ENCODE data around the gene PTPRG. TPM values are rescaled to one million over a fixed set of nuclear protein-coding genes. Genes with fewer than 3 reads are reported as not detected.

PTPRG gene
- total RNA-seq, 1 experiment from 2014 or later = 0.74 TPM

DNA sequence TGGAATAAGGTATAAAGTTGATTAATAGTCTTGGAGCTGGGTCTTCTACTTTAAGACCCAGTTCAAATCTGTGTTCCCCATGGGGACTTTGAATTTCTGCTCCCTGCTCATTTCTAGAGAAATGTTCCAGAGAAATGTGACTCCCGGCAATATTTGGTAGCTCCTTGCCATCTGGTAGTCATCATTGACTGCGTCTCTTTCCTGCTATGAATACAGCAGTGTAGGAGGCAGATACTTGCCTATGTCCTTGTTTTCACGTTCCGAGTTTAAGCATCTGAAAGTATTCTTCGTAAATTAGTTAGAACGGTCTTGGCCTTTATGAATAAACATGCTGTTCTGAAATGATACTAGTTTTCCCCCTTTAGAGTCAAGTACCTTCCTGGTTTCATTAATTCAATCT lies 352.9 kb downstream of the PTPRG start:
- no TSS peak for BruUV-seq (replicated peaks)
- POLR2A ChIA-PET = no interaction called here
- no peaks in the 10 kb centered on the region for H3K4me1 ChIP-seq (ENCODE audit: control insufficient read depth, insufficient read depth, low read length)
- TF ChIP-seq POLR2AphosphoS5 (IDR thresholded peaks at IDR 0.05; ENCODE audit: low read depth, low read length) (no peak), REST (IDR thresholded peaks at IDR 0.05; ENCODE audit: insufficient read depth in 1 of 2, low read depth in 2 of 2, low read length in 1 of 2) (no peak), SIN3A (IDR thresholded peaks at IDR 0.05; ENCODE audit: borderline replicate concordance, insufficient read depth, low read depth, low read length) (no peak), TCF7L2 (IDR thresholded peaks at IDR 0.05; ENCODE audit: low read depth, low read length) (no peak), CTCF (IDR thresholded peaks at IDR 0.05) (no peak)
- H3K27ac ChIP-seq (ENCODE audit: low read length) = no peak overlapping the region
- H3K9me3 ChIP-seq (ENCODE audit: control insufficient read depth, insufficient read depth, low read depth, low read length) = no peaks in the 10 kb centered on the region
- no peak overlapping the region for H3K4me3 ChIP-seq (ENCODE audit: low read depth in 2 of 2, low read length in 2 of 2)
- CTCF ChIA-PET = no interaction called here
- no peaks in the 10 kb centered on the region for H3K36me3 ChIP-seq (ENCODE audit: control insufficient read depth, insufficient read depth, low read length)
- in situ Hi-C loops (cut with HindIII; ENCODE audit: low pct_unique_long_range_greater_than_20kb, low sequenced_read_pairs) (no loop called here), intact Hi-C loops (cut with micrococcal nuclease; ENCODE audit: unreplicated experiment) (no loop called here)
- no peak for DNase-seq (ENCODE audit: low read depth, low spot score)
- ATAC-seq = no peak
- no peaks in the 10 kb centered on the region for H3K27me3 ChIP-seq (ENCODE audit: control insufficient read depth, insufficient read depth, low read length)

GRCh38 chr3:61915296-61915695 lies 353.9 kb downstream of the PTPRG start:
- no peak overlapping the region for H3K4me3 ChIP-seq (ENCODE audit: low read depth in 2 of 2, low read length in 2 of 2)
- DNase-seq (ENCODE audit: low read depth, low spot score) (no peak), ATAC-seq (no peak)
- H3K9me3 ChIP-seq (ENCODE audit: control insufficient read depth, insufficient read depth, low read depth, low read length) = no peaks in the 10 kb centered on the region
- H3K36me3 ChIP-seq (ENCODE audit: control insufficient read depth, insufficient read depth, low read length) = no peaks in the 10 kb centered on the region
- no peaks in the 10 kb centered on the region for H3K27me3 ChIP-seq (ENCODE audit: control insufficient read depth, insufficient read depth, low read length)
- in situ Hi-C loops (cut with HindIII; ENCODE audit: low pct_unique_long_range_greater_than_20kb, low sequenced_read_pairs) (no loop called here), intact Hi-C loops (cut with micrococcal nuclease; ENCODE audit: unreplicated experiment) (no loop called here)
- no TSS peak for BruUV-seq (replicated peaks)
- CTCF ChIA-PET = no interaction called here
- no peak overlapping the region for H3K27ac ChIP-seq (ENCODE audit: low read length)
- POLR2A ChIA-PET = no interaction called here
- no peak for TF ChIP-seq CTCF (IDR thresholded peaks at IDR 0.05)
- no peak for TF ChIP-seq SIN3A (IDR thresholded peaks at IDR 0.05; ENCODE audit: borderline replicate concordance, insufficient read depth, low read depth, low read length)
- no peak for TF ChIP-seq REST (IDR thresholded peaks at IDR 0.05; ENCODE audit: insufficient read depth in 1 of 2, low read depth in 2 of 2, low read length in 1 of 2)
- TF ChIP-seq TCF7L2 (IDR thresholded peaks at IDR 0.05; ENCODE audit: low read depth, low read length) = no peak
- TF ChIP-seq POLR2AphosphoS5 (IDR thresholded peaks at IDR 0.05; ENCODE audit: low read depth, low read length) = no peak
- H3K4me1 ChIP-seq (ENCODE audit: control insufficient read depth, insufficient read depth, low read length) = no peaks in the 10 kb centered on the region

Measured in Panc1 (cell line).